ENCODE measurements around the gene PLXNA1.

The PLXNA1 gene

GRCh38 chr3:126954141-126954842, 28.6 kb upstream of the PLXNA1 start:
- no peak for DNase-seq

- no peak for DNase-seq
These were observed 27.7 kb upstream of the PLXNA1 start for GRCh38 chr3:126955004-126955790.

GRCh38 chr3:126956361-126956760, 26.6 kb upstream of the PLXNA1 start:
- DNase-seq = no peak

- DNase-seq = no peak
These were observed 25.9 kb upstream of the PLXNA1 start for GRCh38 chr3:126956866-126957650.

- DNase-seq = no peak
These were observed 24.9 kb upstream of the PLXNA1 start for GRCh38 chr3:126957776-126958637.

GRCh38 chr3:126958638-126959085, 24.3 kb upstream of the PLXNA1 start:
- DNase-seq = no peak

GRCh38 chr3:126959136-126959920, 23.6 kb upstream of the PLXNA1 start:
- no peak for DNase-seq

- no peak for DNase-seq
These were observed 22.9 kb upstream of the PLXNA1 start for GRCh38 chr3:126959921-126960603.

- DNase-seq = no peak
These were observed 22.3 kb upstream of the PLXNA1 start for GRCh38 chr3:126960604-126960995.

GRCh38 chr3:126961191-126961790, 21.6 kb upstream of the PLXNA1 start:
- no peak for DNase-seq

- DNase-seq = no peak
These were observed 21.0 kb upstream of the PLXNA1 start for GRCh38 chr3:126961791-126962461.

- DNase-seq = no peak
These were observed 20.2 kb upstream of the PLXNA1 start for GRCh38 chr3:126962756-126963155.

GRCh38 chr3:126963261-126964190, 19.4 kb upstream of the PLXNA1 start:
- DNase-seq = no peak

- no peak for DNase-seq
These were observed 18.7 kb upstream of the PLXNA1 start for GRCh38 chr3:126964261-126964660.

GRCh38 chr3:126964950-126965349, 18.0 kb upstream of the PLXNA1 start:
- no peak for DNase-seq

GRCh38 chr3:126965526-126966080, 17.3 kb upstream of the PLXNA1 start:
- no peak for DNase-seq

GRCh38 chr3:126967386-126967785, 15.5 kb upstream of the PLXNA1 start:
- no peak for DNase-seq

Measured in effector CD4-positive, alpha-beta T cell (primary cell).